Endodermal cell (in vitro differentiated cells): Measurements from ENCODE around the gene EPS8L3. TPM values are rescaled to one million over a fixed set of nuclear protein-coding genes. Genes with fewer than 3 reads are reported as not detected.

Source experiments
- DNase-seq: peaks from one replicate; pipeline ENCODE4 v3.0.0-alpha.2; 2017
- H3K27ac ChIP-seq: 2 replicates; pipeline ENCODE4 v1.5.1; 2013; ENCODE audit warnings: mild to moderate bottlenecking, low read depth, low read length, moderate library complexity
- H3K27me3 ChIP-seq: 2 replicates; pipeline ENCODE4 v1.6.1; 2013; ENCODE audit warnings: mild to moderate bottlenecking, low read length, moderate library complexity; ENCODE audit not compliant: insufficient read depth, control insufficient read depth, poor library complexity, severe bottlenecking
- H3K36me3 ChIP-seq: 2 replicates; pipeline ENCODE4 v1.7.0; 2013; ENCODE audit warnings: mild to moderate bottlenecking, low read length, moderate library complexity; ENCODE audit not compliant: control insufficient read depth, insufficient read depth
- H3K4me1 ChIP-seq: one replicate; pipeline ENCODE4 v1.7.0; 2013; ENCODE audit warnings: low read length; ENCODE audit not compliant: control insufficient read depth, insufficient read depth
- H3K4me3 ChIP-seq: 2 replicates; pipeline ENCODE4 v1.5.1; 2013; ENCODE audit warnings: mild to moderate bottlenecking, low read length, moderate library complexity
- H3K9ac ChIP-seq: 2 replicates; pipeline ENCODE4 v1.6.1; 2013; ENCODE audit warnings: mild to moderate bottlenecking, low read length, moderate library complexity; ENCODE audit not compliant: poor library complexity, severe bottlenecking; ENCODE audit errors: extremely low read depth
- H3K9me3 ChIP-seq: 2 replicates; pipeline ENCODE4 v1.6.1; 2013; ENCODE audit warnings: mild to moderate bottlenecking, low read length, moderate library complexity; ENCODE audit not compliant: control insufficient read depth
- H3K27ac Mint-ChIP-seq: 2 replicates; pipeline ENCODE4 v1.8.0; 2020; ENCODE audit warnings: mixed read lengths
- H3K27me3 Mint-ChIP-seq: 2 replicates; pipeline ENCODE4 v1.8.0; 2021; ENCODE audit warnings: mild to moderate bottlenecking, mixed read lengths; ENCODE audit not compliant: insufficient read depth
- H3K36me3 Mint-ChIP-seq: 2 replicates; pipeline ENCODE4 v1.8.0; 2020; ENCODE audit warnings: low read depth, mixed read lengths
- H3K4me1 Mint-ChIP-seq: 2 replicates; pipeline ENCODE4 v1.8.0; 2020; ENCODE audit warnings: mixed read lengths
- H3K4me3 Mint-ChIP-seq: 2 replicates; pipeline ENCODE4 v1.8.0; 2020; ENCODE audit warnings: mild to moderate bottlenecking, moderate library complexity, mixed read lengths
- H3K9me3 Mint-ChIP-seq: 2 replicates; pipeline ENCODE4 v1.8.0; 2020; ENCODE audit warnings: mild to moderate bottlenecking, mixed read lengths
- CTCF ChIP-seq: fragments of 200-600 bp; sonication (generic); conservative IDR thresholded peaks from 2 replicates; pipeline ENCODE4 v1.5.0; 2021; ENCODE audit warnings: antibody characterized with exemption, mild to moderate bottlenecking
- WGBS, 2 experiments: methylation state at CpG; one replicate each; pipeline versions ENCODE4 v1.1.5 to v1.1.7; 2013; ENCODE audit warnings: missing lambda C conversion rate in 2 of 2, mixed read lengths in 1 of 2; ENCODE audit not compliant: insufficient coverage in 1 of 2, insufficient read length in 1 of 2; 5-methylcytosine and 5-hydroxymethylcytosine counted together
- total RNA-seq, 2 donors: library from RNA; stranded (reverse); fragmentation: NEBNext Ultra II Directional in 1 of 2; extraction: Animal tissue kit (Norgen Biotek cat#: 25700) in 1 of 2; gene quantifications; 2 replicates in 1 of 2; 3 replicates in 1 of 2; pipeline ENCODE4 v1.2.1, GENCODE V29; 2021

Gene EPS8L3
- total RNA-seq, 2 donors from 2014 or later, result not detected

GRCh38 chr1:109802901-109803561 lies 39.3 kb upstream of the EPS8L3 start:
- Histone ChIP-seq H3K9me3 (no peaks in the 10 kb centered on the region), H3K27ac (no peak overlapping the region), H3K4me3 (no peak overlapping the region), H3K27me3 (no peaks in the 10 kb centered on the region), H3K36me3 (no peaks in the 10 kb centered on the region), H3K4me1 (no peaks in the 10 kb centered on the region), H3K9ac (no peak overlapping the region)
- H3K4me1 Mint-ChIP-seq, result peaks cover 1% of the 10 kb centered on the region
- no peaks in the 10 kb centered on the region for H3K9me3 Mint-ChIP-seq
- H3K27ac Mint-ChIP-seq, result no peak overlapping the region
- H3K27me3 Mint-ChIP-seq, result peaks cover 2% of the 10 kb centered on the region
- no peaks in the 10 kb centered on the region for H3K36me3 Mint-ChIP-seq
- H3K4me3 Mint-ChIP-seq, result no peak overlapping the region
- no peak for TF ChIP-seq CTCF
- 88 to 100% methylated on average over 1 to 5 of the region's 5 CpGs for WGBS, 2 experiments
- DNase-seq, result peak; percentile 46

DNA sequence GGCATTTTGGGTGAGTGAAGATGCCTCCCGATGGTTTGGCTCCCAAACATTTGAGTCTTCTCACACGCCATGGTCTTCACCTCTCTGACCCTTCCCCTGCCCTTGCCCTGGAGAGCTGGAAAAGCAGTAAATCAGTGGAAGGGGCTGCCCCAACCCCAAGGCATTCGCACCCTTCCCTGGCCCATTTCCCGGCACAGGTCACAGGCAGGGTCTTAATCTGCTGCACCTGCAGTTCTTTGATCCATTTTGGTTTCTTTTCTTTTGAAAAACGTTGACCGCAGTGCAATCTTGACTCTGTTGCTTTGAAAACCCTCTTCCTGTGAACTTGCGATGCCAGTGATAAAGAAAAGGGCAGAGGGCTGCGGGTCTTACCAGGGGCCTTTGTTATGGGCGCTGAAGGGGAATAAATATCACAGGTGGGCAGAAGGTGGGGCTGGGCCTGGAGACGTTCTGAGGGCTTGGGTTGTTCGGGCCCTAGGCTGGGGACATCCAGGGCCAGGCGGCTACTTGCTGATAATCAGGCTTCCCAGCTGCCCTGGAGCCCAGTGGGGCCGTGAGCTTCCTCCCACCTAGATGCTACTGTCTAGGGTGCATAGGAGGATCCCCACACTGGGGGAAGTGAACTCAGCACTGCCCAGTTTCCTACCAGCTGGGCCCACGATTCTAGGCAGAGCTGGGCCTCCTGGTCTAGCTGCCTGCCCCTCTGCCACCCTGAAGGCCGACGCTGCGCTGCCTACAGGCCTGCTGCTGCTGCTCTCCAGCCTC lies 38.6 kb upstream of the EPS8L3 start:
- H3K9me3 Mint-ChIP-seq, result no peaks in the 10 kb centered on the region
- H3K36me3 Mint-ChIP-seq, result no peaks in the 10 kb centered on the region
- no peaks in the 10 kb centered on the region for H3K36me3 ChIP-seq
- no peak for TF ChIP-seq CTCF
- H3K27ac ChIP-seq, result no peak overlapping the region
- H3K27me3 Mint-ChIP-seq, result peaks cover 3% of the 10 kb centered on the region
- H3K4me1 ChIP-seq, result no peaks in the 10 kb centered on the region
- no peaks in the 10 kb centered on the region for H3K9me3 ChIP-seq
- H3K9ac ChIP-seq, result no peak overlapping the region
- H3K4me3 Mint-ChIP-seq, result no peak overlapping the region
- DNase-seq, result peak; percentile 38
- WGBS, 2 experiments, result 91 to 94% methylated on average over 11 to 17 of the region's 17 CpGs
- no peaks in the 10 kb centered on the region for H3K27me3 ChIP-seq
- H3K4me1 Mint-ChIP-seq, result peaks cover 1% of the 10 kb centered on the region
- H3K27ac Mint-ChIP-seq, result no peak overlapping the region
- no peak overlapping the region for H3K4me3 ChIP-seq

DNA sequence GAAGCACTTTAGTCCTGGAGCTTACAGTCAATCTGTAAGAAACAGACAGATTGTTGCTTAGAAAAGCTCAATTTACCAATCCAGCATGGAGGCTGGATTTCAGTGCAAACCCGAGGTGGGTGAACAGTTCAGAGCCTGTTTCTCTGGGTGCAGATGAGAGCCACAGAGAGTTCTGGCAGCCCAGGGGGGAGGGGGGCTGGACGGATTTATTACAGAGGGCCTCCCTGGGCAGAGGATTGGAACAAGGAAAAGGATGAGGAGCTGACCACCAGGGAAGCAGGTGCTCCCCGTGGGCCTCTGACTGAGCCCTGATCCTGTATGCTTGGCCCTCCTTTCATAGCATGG lies 38.0 kb upstream of the EPS8L3 start:
- H3K9me3 ChIP-seq, result no peaks in the 10 kb centered on the region
- H3K27ac ChIP-seq, result no peak overlapping the region
- Mint-ChIP-seq H3K9me3 (no peaks in the 10 kb centered on the region), H3K27me3 (peaks cover 3% of the 10 kb centered on the region), H3K4me1 (peaks cover 1% of the 10 kb centered on the region), H3K27ac (no peak overlapping the region), H3K4me3 (no peak overlapping the region), H3K36me3 (no peaks in the 10 kb centered on the region)
- DNase-seq, result peak; percentile 21
- H3K36me3 ChIP-seq, result no peaks in the 10 kb centered on the region
- no peak overlapping the region for H3K4me3 ChIP-seq
- H3K4me1 ChIP-seq, result no peaks in the 10 kb centered on the region
- H3K27me3 ChIP-seq, result no peaks in the 10 kb centered on the region
- no peak for TF ChIP-seq CTCF
- H3K9ac ChIP-seq, result no peak overlapping the region
- 82 to 100% methylated on average over 2 to 3 of the region's 3 CpGs for WGBS, 2 experiments
